Smooth muscle cell of the pulmonary artery (primary cell): ENCODE data around the gene CD8B2. TPM values are rescaled to one million over a fixed set of nuclear protein-coding genes. Genes with fewer than 3 reads are reported as not detected.

Experiments used
- total RNA-seq: library from RNA; depleted of rRNA; stranded (reverse); fragments of >200 nt; gene quantifications from 2 replicates; pipeline ENCODE4 v1.2.3, GENCODE V29; 2014

The CD8B2 gene
- total RNA-seq, result not detected in 2 replicates

DNA sequence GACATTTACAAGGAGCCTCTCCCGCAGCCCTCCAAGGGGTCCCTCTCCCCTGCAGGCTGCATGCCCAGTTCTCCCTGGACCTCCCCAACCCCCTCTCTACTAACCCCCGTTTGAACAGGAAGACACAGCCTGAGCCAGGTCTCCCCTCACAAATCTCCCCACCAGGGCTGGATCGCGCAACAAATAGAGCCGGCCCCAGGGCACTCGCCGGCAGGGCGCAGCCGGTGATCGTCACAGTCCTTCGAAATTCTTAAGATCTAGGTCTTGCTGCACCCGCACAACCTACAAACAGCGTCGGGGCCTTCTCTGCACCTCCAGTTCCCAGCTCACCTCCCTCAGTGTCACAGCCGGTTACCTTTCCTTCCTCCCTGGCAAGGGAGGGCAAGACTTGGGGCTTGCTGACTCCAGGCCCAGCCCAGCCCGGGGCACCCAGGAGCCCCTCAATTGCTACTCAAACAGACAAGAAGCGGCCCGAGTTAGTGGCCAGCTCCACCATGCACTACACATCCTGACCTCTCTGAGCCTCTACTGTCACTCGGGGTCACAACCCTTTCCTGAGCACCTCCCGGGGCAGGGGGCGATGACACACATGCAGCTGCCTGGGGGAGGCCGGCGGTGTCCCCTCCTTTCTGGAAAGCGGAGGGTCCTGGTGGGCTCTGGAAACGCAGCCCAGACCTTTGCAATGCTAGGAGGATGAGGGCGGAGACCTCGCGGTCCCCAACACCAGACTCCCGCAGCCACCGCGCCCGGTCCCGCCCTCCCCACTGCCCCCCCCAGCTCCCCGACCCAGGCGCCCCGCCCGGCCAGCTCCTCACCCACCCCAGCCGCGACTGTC is at the start of gene CD8B2:
Gene CD8B2, plus strand, starts transcription at position 814 of the 835 bp plus-strand sequence. CDS start 63 bp downstream, outside the sequence.

DNA sequence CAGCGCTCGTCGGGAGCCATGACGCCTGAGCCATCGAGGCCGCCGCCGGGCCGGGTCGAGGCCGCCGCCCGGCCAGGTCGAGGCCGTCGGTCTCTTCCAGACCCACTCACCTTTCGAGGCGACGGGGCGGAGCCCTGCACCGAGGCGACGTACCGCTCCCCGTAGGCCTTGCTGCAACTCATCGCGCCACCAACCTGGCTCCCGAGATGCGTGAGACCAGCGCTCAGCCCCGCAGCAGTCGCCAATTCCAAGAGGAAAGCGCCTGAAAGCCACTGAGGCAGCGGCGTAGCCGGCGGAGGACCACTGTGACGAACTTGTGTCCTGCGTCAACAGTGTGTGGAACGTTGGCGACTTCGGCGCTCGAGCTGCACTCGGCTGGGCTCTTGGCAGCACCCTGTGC is 19.1 kb upstream of the CD8B2 start, which contains the start of gene RGPD3:
Gene RGPD3, minus strand, starts transcription at position 307 of the 400 bp plus-strand sequence. Its CDS starts 125 bp downstream, at position 182.

Other genes with a start within 250 kb of the CD8B2 start
- gene RGPD3, start 19.0 kb upstream of the CD8B2 start, total RNA-seq, result 0.20 and 0.26 TPM in 2 replicates